ENCODE measurements around the gene TAS2R7. TPM values are rescaled to one million over a fixed set of nuclear protein-coding genes. Genes with fewer than 3 reads are reported as not detected.

Gene TAS2R7
- total RNA-seq, 4 donors from 2014 or later = 1.5 TPM; not detected in 3

DNA sequence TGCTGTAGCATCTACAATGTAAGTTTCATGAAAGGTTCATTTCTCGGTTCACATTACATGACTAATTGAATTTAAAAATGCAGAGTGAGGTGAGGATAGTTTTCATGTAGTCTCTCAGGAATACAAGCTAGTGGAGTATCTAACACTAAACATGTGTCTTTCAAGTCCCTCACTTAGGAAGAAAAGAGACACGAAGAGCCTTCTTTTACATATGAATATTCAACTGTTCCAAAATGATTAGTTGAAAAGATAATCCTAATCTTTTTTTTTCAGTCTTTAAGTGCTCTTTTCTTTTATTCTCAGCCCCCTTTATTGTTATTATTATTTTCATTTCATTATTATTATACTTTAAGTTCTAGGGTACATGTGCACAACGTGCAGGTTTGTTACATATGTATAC, 36.0 kb upstream of the TAS2R7 start:
- no peak for TF ChIP-seq EP300 (IDR thresholded peaks at IDR 0.05)
- TF ChIP-seq POLR2A (IDR thresholded peaks at IDR 0.05) = no peak
- H3K4me3 ChIP-seq = no peak overlapping the region
- H3K36me3 ChIP-seq = peaks cover 0 to 20% (median 0%) of the 10 kb centered on the region in 3 donors
- no peaks in the 10 kb centered on the region for H3K27me3 ChIP-seq
- DNase-seq (ENCODE audit: low spot score in 2 of 2) = no peak
- H3K9me3 ChIP-seq = peaks cover 0 to 6% (median 0%) of the 10 kb centered on the region in 4 donors
- no peaks in the 10 kb centered on the region for H3K4me1 ChIP-seq
- WGBS, 2 donors = 82 to 92% methylated on average over 3 of the region's 3 CpGs
- H3K27ac ChIP-seq = no peak overlapping the region

DNA sequence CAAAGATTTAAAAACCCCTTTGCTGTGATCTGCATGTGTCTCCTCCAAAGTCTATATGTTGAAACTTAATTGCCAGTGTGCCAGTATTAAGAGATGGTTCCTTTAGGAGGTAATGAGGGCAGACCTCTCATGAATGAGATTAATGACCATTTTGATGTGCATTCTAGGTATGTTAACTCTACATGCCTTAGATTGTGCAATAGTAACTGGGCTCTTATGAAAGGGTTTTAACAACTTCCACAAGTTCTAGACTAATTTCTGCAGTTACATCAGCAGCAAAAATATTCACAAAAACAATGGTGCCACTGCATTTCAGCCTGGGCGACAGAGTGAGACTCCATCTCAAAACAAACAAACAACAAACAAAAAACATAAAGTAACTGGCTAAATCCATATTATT, 27.6 kb upstream of the TAS2R7 start:
- H3K27me3 ChIP-seq = no peaks in the 10 kb centered on the region
- WGBS, 2 donors = 90 to 94% methylated on average over 1 of the region's 1 CpG

DNA sequence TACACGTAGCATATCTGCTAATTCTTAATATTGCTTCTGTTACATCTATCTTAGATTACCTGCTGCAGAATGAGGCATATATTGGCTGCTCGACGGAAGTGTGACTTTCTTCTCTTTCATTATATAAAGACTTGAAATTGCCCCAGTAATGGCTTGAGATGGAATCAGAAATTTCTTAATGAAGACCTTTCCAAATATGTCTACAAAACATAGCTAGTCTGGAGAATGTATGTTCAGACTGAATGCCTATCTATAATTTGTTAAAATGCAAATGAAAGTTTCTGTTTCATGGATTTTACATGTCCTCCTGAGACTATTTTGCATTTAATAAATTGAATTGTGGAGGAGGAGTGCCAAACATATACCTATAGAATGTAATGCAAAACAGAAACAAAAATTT, 23.8 kb upstream of the TAS2R7 start, which contains the start of gene TAS2R10:
Gene TAS2R10 (minus strand): TSS at position 101 of the 400 bp plus-strand sequence. CDS start 89 bp downstream, at position 12.
- Histone ChIP-seq H3K27ac (no peak within 1 kb of the TSS), H3K36me3 (no peaks in the 10 kb centered on the region), H3K4me3 (no peak within 1 kb of the TSS), H3K27me3 (no peaks in the 10 kb centered on the region), H3K9me3 (no peaks in the 10 kb centered on the region), H3K4me1 (no peaks in the 10 kb centered on the region)
- TF ChIP-seq, protein P1, sequence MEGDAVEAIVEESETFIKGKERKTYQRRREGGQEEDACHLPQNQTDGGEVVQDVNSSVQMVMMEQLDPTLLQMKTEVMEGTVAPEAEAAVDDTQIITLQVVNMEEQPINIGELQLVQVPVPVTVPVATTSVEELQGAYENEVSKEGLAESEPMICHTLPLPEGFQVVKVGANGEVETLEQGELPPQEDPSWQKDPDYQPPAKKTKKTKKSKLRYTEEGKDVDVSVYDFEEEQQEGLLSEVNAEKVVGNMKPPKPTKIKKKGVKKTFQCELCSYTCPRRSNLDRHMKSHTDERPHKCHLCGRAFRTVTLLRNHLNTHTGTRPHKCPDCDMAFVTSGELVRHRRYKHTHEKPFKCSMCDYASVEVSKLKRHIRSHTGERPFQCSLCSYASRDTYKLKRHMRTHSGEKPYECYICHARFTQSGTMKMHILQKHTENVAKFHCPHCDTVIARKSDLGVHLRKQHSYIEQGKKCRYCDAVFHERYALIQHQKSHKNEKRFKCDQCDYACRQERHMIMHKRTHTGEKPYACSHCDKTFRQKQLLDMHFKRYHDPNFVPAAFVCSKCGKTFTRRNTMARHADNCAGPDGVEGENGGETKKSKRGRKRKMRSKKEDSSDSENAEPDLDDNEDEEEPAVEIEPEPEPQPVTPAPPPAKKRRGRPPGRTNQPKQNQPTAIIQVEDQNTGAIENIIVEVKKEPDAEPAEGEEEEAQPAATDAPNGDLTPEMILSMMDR (IDR thresholded peaks at IDR 0.05) = no peak
- TF ChIP-seq POLR2A (IDR thresholded peaks at IDR 0.05) (no peak), EP300 (IDR thresholded peaks at IDR 0.05) (no peak)
- no peak for DNase-seq (ENCODE audit: low spot score in 2 of 2)
- 87 to 88% methylated on average over 3 of the region's 3 CpGs for WGBS, 2 donors

More for the DNA sequence above, 27.6 kb upstream of the TAS2R7 start:
- no peak for DNase-seq (ENCODE audit: low spot score in 2 of 2)
- no peaks in the 10 kb centered on the region for H3K4me1 ChIP-seq
- no peaks in the 10 kb centered on the region for H3K9me3 ChIP-seq
- no peak overlapping the region for H3K4me3 ChIP-seq
- no peaks in the 10 kb centered on the region for H3K36me3 ChIP-seq
- TF ChIP-seq EP300 (IDR thresholded peaks at IDR 0.05) (no peak), POLR2A (IDR thresholded peaks at IDR 0.05) (no peak)
- TF ChIP-seq, protein P1 (IDR thresholded peaks at IDR 0.05) = no peak
- no peak overlapping the region for H3K27ac ChIP-seq

DNA sequence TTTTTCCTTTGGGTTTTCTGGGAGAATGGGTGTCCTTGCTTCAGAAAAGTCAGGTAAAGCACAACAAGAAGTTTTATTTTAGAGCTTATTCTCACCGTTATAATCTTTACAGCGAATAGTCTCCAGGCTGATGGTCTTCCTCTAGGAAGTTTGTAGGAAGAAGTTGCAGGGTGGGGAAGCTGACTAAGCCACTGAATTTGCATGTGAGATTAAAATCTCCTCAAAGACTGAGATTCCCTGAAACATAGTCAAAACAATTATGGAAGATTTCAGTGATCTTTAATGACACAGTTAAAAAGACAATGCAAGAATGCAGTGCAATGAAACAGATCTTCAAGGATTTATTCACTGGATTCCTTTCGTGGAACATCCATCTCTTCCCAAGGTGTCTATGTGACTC, 22.5 kb upstream of the TAS2R7 start:
- H3K36me3 ChIP-seq = no peaks in the 10 kb centered on the region
- H3K27me3 ChIP-seq = no peaks in the 10 kb centered on the region
- no peak overlapping the region for H3K27ac ChIP-seq
- no peak for DNase-seq (ENCODE audit: low spot score in 2 of 2)
- 90 to 94% methylated on average over 3 of the region's 3 CpGs for WGBS, 2 donors
- H3K4me1 ChIP-seq = no peaks in the 10 kb centered on the region
- no peaks in the 10 kb centered on the region for H3K9me3 ChIP-seq
- TF ChIP-seq, protein P1 (IDR thresholded peaks at IDR 0.05) = no peak
- TF ChIP-seq EP300 (IDR thresholded peaks at IDR 0.05) (no peak), POLR2A (IDR thresholded peaks at IDR 0.05) (no peak)
- no peak overlapping the region for H3K4me3 ChIP-seq

DNA sequence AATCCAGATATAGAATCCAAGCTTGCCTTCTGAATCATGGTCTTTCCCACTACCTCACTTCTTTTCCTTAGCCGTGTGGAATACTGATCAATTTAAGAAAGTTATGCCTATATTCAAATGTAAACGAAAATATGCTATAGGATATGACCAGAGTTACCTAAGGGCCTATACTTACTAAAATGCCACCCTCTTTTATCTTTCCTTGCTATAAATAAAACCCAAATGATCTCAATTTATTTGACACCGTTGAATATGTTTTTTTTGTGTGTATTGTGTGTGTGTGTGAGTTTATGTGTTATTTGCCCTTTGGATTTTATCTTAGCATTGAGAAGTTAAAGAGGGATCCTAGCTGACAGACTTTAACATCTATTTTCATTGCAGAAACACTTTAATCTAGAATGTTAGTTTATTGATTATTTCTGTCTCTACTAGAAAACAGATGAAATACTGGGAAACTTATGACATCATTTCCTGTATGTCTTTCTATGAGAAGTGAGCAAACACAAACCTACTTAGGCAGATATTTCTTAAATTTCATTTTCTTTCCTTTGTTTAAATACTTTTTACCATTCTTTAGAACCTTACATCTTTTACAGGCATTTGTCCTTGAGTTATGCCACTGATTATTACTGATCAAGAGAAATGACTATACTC, 9.6 kb upstream of the TAS2R7 start:
- Histone ChIP-seq H3K36me3 (no peaks in the 10 kb centered on the region), H3K27ac (no peak overlapping the region), H3K4me1 (no peaks in the 10 kb centered on the region), H3K27me3 (no peaks in the 10 kb centered on the region), H3K4me3 (no peak overlapping the region), H3K9me3 (peaks cover 0 to 9% (median 3%) of the 10 kb centered on the region in 4 donors)
- 82 to 86% methylated on average over 3 of the region's 3 CpGs for WGBS, 2 donors
- DNase-seq (ENCODE audit: low spot score in 2 of 2) = no peak
- TF ChIP-seq EP300 (IDR thresholded peaks at IDR 0.05) (no peak), POLR2A (IDR thresholded peaks at IDR 0.05) (no peak)
- TF ChIP-seq, protein P1 (IDR thresholded peaks at IDR 0.05) = no peak

Data from tibial nerve (tissue), 4 donors.